ENCODE results near the gene DAGLB.
"Not testable (repeated sequence)": the region's sequence is repeated elsewhere in the genome, so short reads cannot be mapped to it uniquely, and the experiment has no call there.

DAGLB gene

DNA sequence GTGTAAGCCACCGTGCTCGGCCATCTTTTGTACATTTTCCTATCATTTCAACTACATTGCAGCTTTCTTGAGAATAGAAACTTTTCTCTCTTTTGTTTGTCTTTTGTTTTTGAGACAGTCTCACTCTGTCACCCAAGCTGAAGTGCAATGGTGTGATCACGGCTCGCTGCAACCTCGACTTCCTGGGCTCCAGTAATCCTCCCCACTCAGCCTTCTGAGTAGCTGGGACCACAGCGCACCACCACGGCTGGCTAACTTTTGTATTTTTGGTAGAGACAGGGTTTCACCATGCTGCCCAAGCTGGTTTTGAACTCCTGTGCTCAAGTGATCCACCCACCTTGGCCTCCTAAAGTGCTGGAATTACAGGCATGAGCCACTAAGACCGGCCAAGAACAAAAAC, 31.3 kb upstream of the DAGLB start:
- TF ChIP-seq, protein P1, sequence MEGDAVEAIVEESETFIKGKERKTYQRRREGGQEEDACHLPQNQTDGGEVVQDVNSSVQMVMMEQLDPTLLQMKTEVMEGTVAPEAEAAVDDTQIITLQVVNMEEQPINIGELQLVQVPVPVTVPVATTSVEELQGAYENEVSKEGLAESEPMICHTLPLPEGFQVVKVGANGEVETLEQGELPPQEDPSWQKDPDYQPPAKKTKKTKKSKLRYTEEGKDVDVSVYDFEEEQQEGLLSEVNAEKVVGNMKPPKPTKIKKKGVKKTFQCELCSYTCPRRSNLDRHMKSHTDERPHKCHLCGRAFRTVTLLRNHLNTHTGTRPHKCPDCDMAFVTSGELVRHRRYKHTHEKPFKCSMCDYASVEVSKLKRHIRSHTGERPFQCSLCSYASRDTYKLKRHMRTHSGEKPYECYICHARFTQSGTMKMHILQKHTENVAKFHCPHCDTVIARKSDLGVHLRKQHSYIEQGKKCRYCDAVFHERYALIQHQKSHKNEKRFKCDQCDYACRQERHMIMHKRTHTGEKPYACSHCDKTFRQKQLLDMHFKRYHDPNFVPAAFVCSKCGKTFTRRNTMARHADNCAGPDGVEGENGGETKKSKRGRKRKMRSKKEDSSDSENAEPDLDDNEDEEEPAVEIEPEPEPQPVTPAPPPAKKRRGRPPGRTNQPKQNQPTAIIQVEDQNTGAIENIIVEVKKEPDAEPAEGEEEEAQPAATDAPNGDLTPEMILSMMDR (IDR thresholded peaks at IDR 0.05; ENCODE audit: extremely low read depth, insufficient read depth, missing control alignments) = no peak
- no peak for DNase-seq (ENCODE audit: low spot score)
- in situ Hi-C loops (cut with MboI; ENCODE audit: low pct_unique_long_range_greater_than_20kb, low sequenced_read_pairs, unreplicated experiment) = no loop called here

DNA sequence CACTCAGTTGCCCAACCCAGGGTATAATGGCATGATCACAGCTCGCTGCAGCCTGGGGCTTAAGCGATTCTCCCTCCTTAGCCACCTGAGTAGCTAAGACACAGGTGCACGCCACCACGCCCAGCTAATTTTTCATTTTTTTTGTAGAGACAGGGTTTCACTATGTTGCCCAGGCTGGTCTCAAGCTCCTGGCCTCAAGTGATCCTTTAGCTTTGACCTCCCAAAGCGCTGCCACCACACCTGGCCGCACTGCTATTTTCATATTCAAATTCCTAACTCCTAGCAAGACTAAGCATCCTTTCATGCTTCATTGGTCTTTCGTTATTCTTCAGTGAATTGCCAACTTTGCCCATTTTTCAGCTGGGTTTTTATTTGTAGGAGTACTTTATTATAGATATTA, 30.4 kb upstream of the DAGLB start:
- TF ChIP-seq, protein P1 (IDR thresholded peaks at IDR 0.05; ENCODE audit: extremely low read depth, insufficient read depth, missing control alignments) = no peak
- no peak for DNase-seq (ENCODE audit: low spot score)
- in situ Hi-C loops (cut with MboI; ENCODE audit: low pct_unique_long_range_greater_than_20kb, low sequenced_read_pairs, unreplicated experiment) = no loop called here

DNA sequence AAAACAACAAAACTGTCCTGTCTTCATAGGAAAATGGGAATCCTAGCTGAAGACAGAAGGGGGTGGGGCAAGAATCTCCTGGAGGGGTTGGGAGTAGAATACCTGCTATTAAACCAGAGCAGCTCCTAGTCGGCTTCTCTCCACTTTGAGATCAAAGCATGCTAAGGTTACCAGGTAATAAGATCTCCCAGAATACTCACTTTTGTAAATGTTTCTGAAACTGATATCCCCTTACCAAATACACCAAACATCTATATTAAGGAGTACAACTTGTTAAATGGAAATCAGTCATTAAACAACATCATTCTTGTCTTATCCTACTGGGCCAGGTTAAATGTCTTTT, 29.5 kb upstream of the DAGLB start:
- TF ChIP-seq, protein P1 (IDR thresholded peaks at IDR 0.05; ENCODE audit: extremely low read depth, insufficient read depth, missing control alignments) = no peak
- no peak for DNase-seq (ENCODE audit: low spot score)
- in situ Hi-C loops (cut with MboI; ENCODE audit: low pct_unique_long_range_greater_than_20kb, low sequenced_read_pairs, unreplicated experiment) = no loop called here

DNA sequence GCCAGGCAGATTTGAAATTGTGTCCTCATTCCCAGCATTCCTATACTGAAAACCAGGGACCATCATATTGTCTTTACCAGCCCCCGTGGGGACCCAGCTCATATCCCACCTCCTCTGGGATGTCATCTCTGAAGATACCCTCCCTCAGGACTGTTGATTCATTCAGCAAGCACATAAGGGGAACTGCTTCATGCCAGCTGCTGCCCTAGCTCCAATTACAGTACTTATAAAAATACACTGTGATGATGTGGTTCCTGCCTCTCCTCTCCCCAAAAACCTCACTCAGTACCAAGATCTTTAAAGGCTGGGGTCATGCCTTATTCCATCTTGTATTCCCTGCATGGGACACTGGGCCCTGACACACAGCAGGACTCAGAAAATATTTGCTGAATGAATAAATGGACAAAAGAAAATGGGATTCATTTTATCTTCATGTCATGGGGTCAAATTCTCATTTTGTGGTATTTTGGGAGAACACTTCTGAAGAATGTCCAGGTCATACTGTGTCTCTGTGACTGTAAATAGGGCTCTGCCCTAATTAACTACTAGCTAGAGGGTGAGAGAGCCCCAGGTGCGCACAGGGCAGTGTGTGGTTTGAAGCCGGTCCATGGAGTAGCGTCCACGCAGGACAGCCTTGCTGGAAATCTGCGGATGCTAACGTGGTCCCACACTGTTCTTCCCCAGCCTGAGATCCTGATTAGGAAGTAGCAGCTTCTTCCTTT, 29.0 kb upstream of the DAGLB start:
- in situ Hi-C loops (cut with MboI; ENCODE audit: low pct_unique_long_range_greater_than_20kb, low sequenced_read_pairs, unreplicated experiment) = no loop called here
- TF ChIP-seq, protein P1 (IDR thresholded peaks at IDR 0.05; ENCODE audit: extremely low read depth, insufficient read depth, missing control alignments) = no peak
- no peak for DNase-seq (ENCODE audit: low spot score)

DNA sequence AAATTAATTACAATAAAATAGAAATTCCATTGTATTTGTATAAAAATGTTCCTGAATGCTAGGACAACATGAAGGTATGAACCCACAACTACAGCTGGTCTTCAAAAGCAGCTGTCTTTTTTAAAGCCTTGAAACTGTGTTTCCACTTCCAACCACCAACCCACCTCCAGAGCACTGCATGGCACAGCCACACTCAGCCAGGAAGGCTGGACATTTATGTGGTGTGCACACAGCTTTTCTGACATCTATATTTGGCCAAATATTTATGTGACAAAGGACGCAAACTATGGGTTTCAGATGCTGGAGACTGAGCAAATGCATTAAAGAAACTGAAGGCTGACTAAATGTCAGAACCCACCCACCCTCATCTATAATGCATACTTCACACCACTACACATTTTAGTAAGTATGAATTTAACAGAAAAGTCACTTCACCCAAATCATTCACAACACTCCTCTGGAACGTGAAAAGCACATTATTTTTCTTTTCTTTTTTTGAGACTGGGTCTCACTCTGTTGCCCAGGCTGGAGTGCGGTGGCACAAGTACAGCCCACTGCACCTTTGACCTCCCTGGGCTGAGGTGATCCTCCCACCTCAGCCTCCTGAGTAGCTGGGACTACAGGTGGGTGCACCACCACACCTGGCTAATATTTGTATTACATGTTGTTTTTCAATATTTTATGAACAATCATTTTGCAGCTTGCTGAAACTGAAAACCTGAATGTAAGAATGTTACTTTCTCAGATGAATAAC, 27.9 kb upstream of the DAGLB start:
- TF ChIP-seq, protein P1 (IDR thresholded peaks at IDR 0.05; ENCODE audit: extremely low read depth, insufficient read depth, missing control alignments) = no peak
- in situ Hi-C loops (cut with MboI; ENCODE audit: low pct_unique_long_range_greater_than_20kb, low sequenced_read_pairs, unreplicated experiment) = no loop called here
- no peak for DNase-seq (ENCODE audit: low spot score)

DNA sequence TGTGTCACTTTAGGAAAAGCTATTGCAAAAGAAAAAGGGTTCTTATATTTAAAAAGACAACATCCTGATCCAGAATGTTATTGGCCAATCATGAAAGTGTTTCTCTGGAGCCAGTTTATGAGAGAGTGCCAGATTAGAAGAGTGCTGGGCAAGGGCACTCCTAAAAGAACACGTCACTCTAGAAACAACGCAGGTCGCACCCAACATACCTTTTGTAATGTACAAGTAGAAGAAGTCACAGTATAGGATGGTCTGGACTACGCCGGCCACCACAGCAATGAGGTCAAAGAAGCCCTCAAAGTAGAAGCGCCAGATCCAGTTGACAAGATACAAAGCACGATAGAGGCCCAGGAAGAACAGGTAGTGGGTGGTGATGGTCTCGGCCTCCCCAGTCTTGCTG, 18.1 kb upstream of the DAGLB start:
- TF ChIP-seq, protein P1 (IDR thresholded peaks at IDR 0.05; ENCODE audit: extremely low read depth, insufficient read depth, missing control alignments) = no peak
- DNase-seq (ENCODE audit: low spot score) = no peak

DNA sequence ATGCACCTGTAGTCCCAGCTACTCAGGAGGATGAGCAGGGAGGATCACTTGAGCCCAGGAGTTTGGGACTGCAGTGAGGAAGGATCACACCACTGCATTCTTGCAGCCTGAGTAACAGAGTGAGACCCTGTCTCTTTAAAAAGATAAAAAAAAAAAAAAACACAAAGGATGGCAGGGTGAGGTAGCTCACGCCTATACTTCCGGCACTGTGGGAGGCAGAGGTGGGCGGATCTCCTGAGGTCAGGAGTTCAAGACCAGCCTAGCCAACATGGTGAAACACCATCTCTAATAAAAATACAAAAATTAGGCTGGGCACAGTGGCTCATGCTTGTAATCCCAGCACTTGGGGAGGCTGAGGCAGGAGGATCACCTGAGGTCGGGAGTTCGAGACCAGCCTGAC, 15.9 kb upstream of the DAGLB start:
- DNase-seq (ENCODE audit: low spot score); in situ Hi-C loops (cut with MboI; ENCODE audit: low pct_unique_long_range_greater_than_20kb, low sequenced_read_pairs, unreplicated experiment): not testable (repeated sequence)

More for the DNA sequence above, 18.1 kb upstream of the DAGLB start:
- in situ Hi-C loops (cut with MboI; ENCODE audit: low pct_unique_long_range_greater_than_20kb, low sequenced_read_pairs, unreplicated experiment) = no loop called here

Data from GM13977 (cell line).